RWPE1 (cell line): ENCODE results near the gene AAMP.
A peak's percentile ranks its signal among the peaks of the same experiment; 100 is the strongest.

ENCODE experiments used
- CTCF ChIA-PET: fragments of 350-600 bp; sonication (Branson Sonifier 250); formaldehyde crosslinking; extraction: SDS; loops from one replicate; lab custom pipeline; 2021; lab: Yijun Ruan, JAX
- POLR2A ChIA-PET: fragments of 400-600 bp; formaldehyde crosslinking; extraction: SDS; loops from one replicate; lab custom pipeline; 2020; ENCODE audit warnings: antibody characterized with exemption; ENCODE audit not compliant: low non-redundant PET; lab: Yijun Ruan, JAX
- DNase-seq: peaks from one replicate; pipeline ENCODE4 v3.0.0; 2012; ENCODE audit warnings: low spot score
- H3K27ac ChIP-seq: fragments of 450-650 bp; 2 replicates; pipeline ENCODE4 v1.5.1; 2017
- TF ChIP-seq, protein P1 (sequence below): fragments of 450-650 bp; conservative IDR thresholded peaks from 2 replicates; pipeline ENCODE4 v1.5.1; 2017; ENCODE audit warnings: low read depth, mild to moderate bottlenecking

Gene AAMP

DNA sequence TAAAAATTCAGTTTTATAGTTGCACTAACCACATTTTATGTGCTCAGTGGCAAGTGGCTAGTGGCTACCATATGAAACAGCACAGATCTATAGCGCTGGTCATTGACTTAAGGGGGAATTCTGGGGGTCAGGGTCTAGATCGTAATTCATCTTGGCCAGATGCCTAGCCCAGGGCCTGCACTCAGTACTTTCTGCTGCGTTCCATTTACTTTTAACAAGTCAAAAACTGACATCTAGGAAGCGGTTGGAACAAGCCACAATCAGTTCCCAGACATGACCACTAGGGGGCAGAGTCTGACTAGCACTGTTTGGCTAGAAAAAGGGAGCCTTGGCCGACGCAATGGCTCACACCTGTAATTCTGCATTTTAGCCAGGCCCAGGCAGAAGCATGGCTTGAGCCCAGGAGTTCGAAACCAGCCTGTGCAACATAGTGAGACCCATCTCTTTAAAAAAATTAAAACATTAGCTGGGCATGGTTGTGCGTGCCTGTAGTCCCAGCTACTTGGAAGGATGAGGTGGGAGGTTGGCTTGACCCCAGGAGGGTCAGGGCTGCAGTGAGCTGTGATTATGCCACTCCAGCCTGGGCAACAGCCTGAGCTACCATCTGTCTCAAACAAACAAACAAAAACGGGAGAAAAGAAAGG, 31.4 kb upstream of the AAMP start:
- POLR2A ChIA-PET: interaction anchor here (0.6 kb wide), 2 partner anchors 8 to 27 kb away, joined by 3 read pairs; no protein-coding TSS in a partner anchor
- no peak overlapping the region; the same call in 1 of the 2 replicates for H3K27ac ChIP-seq
- CTCF ChIA-PET: interaction anchor here (0.6 to 1.7 kb wide), 7 partner anchors 8 to 342 kb away, joined by 3 to 31 read pairs (median 5); partner anchors contain the start of gene CATIP
- TF ChIP-seq, protein P1, sequence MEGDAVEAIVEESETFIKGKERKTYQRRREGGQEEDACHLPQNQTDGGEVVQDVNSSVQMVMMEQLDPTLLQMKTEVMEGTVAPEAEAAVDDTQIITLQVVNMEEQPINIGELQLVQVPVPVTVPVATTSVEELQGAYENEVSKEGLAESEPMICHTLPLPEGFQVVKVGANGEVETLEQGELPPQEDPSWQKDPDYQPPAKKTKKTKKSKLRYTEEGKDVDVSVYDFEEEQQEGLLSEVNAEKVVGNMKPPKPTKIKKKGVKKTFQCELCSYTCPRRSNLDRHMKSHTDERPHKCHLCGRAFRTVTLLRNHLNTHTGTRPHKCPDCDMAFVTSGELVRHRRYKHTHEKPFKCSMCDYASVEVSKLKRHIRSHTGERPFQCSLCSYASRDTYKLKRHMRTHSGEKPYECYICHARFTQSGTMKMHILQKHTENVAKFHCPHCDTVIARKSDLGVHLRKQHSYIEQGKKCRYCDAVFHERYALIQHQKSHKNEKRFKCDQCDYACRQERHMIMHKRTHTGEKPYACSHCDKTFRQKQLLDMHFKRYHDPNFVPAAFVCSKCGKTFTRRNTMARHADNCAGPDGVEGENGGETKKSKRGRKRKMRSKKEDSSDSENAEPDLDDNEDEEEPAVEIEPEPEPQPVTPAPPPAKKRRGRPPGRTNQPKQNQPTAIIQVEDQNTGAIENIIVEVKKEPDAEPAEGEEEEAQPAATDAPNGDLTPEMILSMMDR: peak; percentile 93
- DNase-seq: no peak

DNA sequence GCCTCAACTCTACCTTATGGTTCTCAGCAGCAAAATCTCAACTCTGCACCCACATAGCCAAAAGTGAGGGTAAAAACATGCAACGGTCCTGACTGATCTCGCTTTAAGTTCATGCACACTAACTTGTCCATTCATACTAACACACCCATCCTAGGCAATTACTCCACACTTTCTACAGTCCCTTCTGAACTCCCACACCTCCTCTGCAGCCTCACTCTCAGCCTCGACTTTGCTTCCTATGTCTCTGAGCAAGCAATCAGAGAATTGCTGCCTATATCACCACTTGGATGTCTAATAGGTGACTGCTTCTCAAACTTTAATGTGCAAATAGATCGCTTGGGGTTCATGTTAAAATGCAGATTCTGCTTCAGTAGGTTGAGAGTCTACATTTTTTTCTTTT, 30.2 kb upstream of the AAMP start:
- peak overlapping the region; percentile 95; the same call in 1 of the 2 replicates for H3K27ac ChIP-seq
- ChIA-PET POLR2A (no interaction called here), CTCF (interaction anchor here (0.6 to 0.8 kb wide), 2 partner anchors 15 to 30 kb away, joined by 3 to 5 read pairs; partner anchors contain the start of gene PNKD)
- TF ChIP-seq, protein P1: no peak
- DNase-seq: no peak

DNA sequence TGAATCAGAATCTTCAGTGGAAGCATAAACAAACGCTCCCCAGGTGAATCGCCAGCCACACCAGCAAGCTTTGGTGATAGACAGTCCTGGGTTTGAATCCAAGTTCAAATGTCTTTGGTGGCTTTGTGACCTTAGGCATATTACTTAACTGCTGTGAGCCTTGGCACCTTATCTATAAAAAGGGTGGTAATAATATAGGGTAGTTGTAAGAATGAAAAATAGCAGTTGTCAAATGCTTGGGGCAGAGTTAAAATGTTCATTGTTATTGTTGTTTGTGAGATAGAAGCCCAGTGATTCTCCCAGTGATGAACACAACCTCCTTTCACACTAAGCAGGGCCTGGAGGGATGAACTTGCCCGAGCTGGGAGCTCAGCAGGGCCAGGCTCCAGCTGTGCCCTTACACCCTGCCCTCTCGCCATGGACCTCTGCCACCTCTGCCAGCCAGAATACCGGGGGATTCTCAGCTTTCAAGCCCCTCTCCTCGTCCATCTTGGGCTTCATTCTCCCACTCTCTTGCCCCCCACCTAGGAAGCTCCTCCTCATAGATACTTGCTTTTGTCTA, 28.5 kb upstream of the AAMP start:
- ChIA-PET POLR2A (interaction anchor here (0.6 to 1.8 kb wide), 4 partner anchors 12 to 69 kb away, joined by 3 to 19 read pairs (median 6); no protein-coding TSS in a partner anchor), CTCF (interaction anchor here (0.6 to 1.5 kb wide), 4 partner anchors 22 to 547 kb away, joined by 3 to 6 read pairs (median 3); partner anchors contain the start of gene CATIP)
- DNase-seq: no peak
- TF ChIP-seq, protein P1: no peak
- H3K27ac ChIP-seq: peak overlapping the region; percentile 95

DNA sequence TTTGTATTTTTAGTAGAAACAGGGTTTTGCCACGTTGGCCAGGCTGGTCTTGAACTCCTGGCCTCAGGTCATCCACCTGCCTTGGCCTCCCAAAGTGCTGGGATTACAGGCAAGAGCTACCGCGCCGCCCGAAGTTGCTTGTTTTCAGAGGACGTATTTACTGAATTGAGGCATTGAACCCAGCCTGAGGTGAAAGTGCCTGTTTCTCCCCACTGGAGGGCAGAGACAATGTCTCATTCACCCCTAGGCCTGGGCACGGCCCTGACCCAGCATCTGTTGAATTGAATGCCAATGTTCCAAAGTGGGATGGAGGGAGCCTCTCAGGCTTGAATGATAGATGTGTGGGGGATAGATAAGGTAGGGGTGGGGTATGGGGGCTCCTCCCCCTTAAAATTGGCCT, 26.9 kb upstream of the AAMP start:
- POLR2A ChIA-PET: interaction anchor here (1.5 kb wide), 1 partner anchor 10 kb away, joined by 5 read pairs; no protein-coding TSS in a partner anchor
- DNase-seq: no peak
- TF ChIP-seq, protein P1: no peak
- CTCF ChIA-PET: interaction anchor here (1.0 kb wide), 1 partner anchor 25 kb away, joined by 3 read pairs; no protein-coding TSS in a partner anchor
- peak overlapping the region; percentile 95 for H3K27ac ChIP-seq

DNA sequence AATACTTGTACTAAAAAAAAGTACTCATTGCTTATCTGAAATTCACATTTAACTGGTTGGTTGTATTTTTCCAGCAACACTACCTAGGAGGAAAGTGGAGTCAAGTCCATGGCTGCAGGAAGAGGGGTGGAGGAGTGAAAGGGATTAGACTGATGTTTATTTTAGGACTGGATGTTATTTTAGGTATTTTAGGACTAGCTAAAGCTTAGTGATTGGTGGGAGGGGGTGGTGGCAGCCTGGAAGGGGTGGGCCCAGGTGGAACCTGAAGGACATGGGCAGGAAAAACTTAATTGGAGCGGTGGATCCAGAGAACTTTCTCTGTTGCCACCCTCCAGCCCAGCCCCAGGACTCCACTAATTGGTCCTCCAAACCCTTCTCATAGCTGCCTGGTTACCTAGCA, 26.3 kb upstream of the AAMP start:
- ChIA-PET POLR2A (interaction anchor here (1.5 kb wide), 1 partner anchor 10 kb away, joined by 5 read pairs; no protein-coding TSS in a partner anchor), CTCF (no interaction called here)
- DNase-seq: no peak
- TF ChIP-seq, protein P1: no peak
- peak overlapping the region; percentile 95 for H3K27ac ChIP-seq

DNA sequence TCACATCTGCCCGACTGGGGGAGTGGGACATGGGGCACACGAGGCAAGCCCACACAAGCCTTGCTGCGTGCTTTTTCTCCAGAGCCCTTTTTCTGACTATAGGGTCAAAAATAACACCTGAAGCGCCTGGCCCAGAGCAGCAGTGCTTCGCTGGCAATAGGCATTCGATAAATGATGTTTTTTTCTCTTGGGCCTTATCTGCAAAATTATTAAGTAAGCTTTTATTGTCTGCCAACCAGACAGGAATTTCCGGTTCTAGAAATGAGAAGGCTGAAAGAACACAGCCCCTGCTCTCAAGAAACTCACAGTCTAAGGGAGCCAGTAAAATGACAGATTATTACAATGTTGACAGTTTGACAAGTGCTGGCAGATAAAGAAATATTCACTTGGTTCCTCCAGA, 25.1 kb upstream of the AAMP start:
- no peak for DNase-seq
- CTCF ChIA-PET: interaction anchor here (0.6 kb wide), 1 partner anchor 27 kb away, joined by 3 read pairs; no protein-coding TSS in a partner anchor
- TF ChIP-seq, protein P1: no peak
- POLR2A ChIA-PET: interaction anchor here (0.6 to 1.5 kb wide), 3 partner anchors 72 to 122 kb away, joined by 4 to 6 read pairs (median 5); no protein-coding TSS in a partner anchor
- H3K27ac ChIP-seq: peak overlapping the region; percentile 95
